ENCODE data around the gene GZF1. TPM values are rescaled to one million over a fixed set of nuclear protein-coding genes. Genes with fewer than 3 reads are reported as not detected.

GZF1 gene
- total and polyA plus RNA-seq, 2 donors (not counting 1 experiment from before 2014, with no cell fraction given), result 12.5 to 49.0 TPM

DNA sequence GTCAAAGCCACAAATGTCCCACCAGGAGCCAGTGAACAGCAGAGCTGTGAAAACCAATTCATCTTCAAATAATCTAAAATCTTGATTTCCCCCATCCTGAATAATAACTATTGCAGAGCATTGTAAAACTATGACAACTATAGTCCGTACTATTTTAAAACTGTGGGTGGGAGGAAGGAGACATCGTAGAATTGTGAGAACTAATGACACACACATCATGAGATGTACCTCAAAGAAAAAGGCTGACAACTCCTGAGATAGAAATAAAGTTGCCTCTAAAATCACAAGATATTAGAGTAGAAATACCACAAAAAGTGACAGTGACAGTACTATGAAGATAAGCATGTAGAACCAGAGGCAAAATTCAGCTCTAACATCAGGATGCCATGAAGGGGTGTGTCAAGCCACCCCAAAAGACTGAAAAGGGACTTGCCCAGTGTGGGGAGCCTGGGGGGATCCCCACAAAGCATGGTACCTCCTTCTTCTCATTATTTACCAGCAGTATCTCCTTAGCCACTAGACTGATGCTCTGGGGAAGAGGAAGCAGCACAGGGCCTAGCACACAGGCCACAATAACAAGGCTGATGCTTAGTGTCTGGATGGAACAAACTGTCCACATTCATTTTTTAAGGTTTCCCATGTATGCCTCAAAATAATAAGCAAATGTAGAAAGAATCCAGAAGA is 45.9 kb downstream of the GZF1 start:
- WGBS (ENCODE audit: insufficient coverage), result no CpG with 5 or more reads among the region's 2 CpGs
- CTCF ChIA-PET, result interaction anchor here (1.4 kb wide), 1 partner anchor 13 kb away, joined by 6 read pairs; the partner anchor contains the start of gene NAPB
- ATAC-seq (ENCODE audit: low read depth) (peak; percentile 91), DNase-seq (peak; percentile 74)
- Histone ChIP-seq H3K36me3 (replicated peaks in 1 of 2; ENCODE audit: control extremely low read depth in 1 of 2, control insufficient read depth in 1 of 2, extremely low read depth in 1 of 2, insufficient read depth in 2 of 2, low read length in 1 of 2) (peaks cover 0 to under 1% of the 10 kb centered on the region in 2 experiments), H3K4me3 (ENCODE audit: control extremely low read depth in 1 of 5, extremely low read depth in 1 of 5, insufficient read depth in 1 of 5, low read depth in 2 of 5, low read length in 4 of 5) (no peak overlapping the region), H3K79me2 (ENCODE audit: control insufficient read depth, insufficient read depth, low read length) (peaks cover 85% of the 10 kb centered on the region), H4K20me1 (ENCODE audit: control insufficient read depth, insufficient read depth, low read length, poor library complexity, severe bottlenecking) (peaks cover 18% of the 10 kb centered on the region), H3K27me3 (replicated peaks in 1 of 4; ENCODE audit: control extremely low read depth in 1 of 4, control insufficient read depth in 3 of 4, insufficient read depth in 4 of 4, low read length in 3 of 4) (no peaks in the 10 kb centered on the region), H3K4me2 (replicated peaks; ENCODE audit: low read depth, low read length, poor library complexity, severe bottlenecking) (peak overlapping the region; percentile 18), H3K9me3 (ENCODE audit: control extremely low read depth in 1 of 3, control insufficient read depth in 2 of 3, insufficient read depth in 1 of 3, low read length in 2 of 3) (no peaks in the 10 kb centered on the region), H2AFZ (ENCODE audit: insufficient read depth, low read depth, low read length, poor library complexity, severe bottlenecking) (no peak overlapping the region), H3K27ac (ENCODE audit: low read length in 2 of 2) (peak overlapping the region; percentile 13 to 54), H3K9ac (ENCODE audit: low read length) (no peak overlapping the region), H3K4me1 (ENCODE audit: control insufficient read depth in 2 of 2, insufficient read depth in 2 of 2, low read length in 2 of 2) (peaks cover 11 to 12% of the 10 kb centered on the region in 2 donors)
- Mint-ChIP-seq H3K9me3 (ENCODE audit: insufficient read depth) (no peaks in the 10 kb centered on the region), H3K27me3 (no peaks in the 10 kb centered on the region), H3K4me3 (no peak overlapping the region), H3K4me1 (peaks cover 14% of the 10 kb centered on the region), H3K27ac (peak overlapping the region; percentile 73)
- POLR2A ChIA-PET, result no interaction called here
- TF ChIP-seq, protein P1, sequence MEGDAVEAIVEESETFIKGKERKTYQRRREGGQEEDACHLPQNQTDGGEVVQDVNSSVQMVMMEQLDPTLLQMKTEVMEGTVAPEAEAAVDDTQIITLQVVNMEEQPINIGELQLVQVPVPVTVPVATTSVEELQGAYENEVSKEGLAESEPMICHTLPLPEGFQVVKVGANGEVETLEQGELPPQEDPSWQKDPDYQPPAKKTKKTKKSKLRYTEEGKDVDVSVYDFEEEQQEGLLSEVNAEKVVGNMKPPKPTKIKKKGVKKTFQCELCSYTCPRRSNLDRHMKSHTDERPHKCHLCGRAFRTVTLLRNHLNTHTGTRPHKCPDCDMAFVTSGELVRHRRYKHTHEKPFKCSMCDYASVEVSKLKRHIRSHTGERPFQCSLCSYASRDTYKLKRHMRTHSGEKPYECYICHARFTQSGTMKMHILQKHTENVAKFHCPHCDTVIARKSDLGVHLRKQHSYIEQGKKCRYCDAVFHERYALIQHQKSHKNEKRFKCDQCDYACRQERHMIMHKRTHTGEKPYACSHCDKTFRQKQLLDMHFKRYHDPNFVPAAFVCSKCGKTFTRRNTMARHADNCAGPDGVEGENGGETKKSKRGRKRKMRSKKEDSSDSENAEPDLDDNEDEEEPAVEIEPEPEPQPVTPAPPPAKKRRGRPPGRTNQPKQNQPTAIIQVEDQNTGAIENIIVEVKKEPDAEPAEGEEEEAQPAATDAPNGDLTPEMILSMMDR (IDR thresholded peaks at IDR 0.05), result no peak
- no peak for TF ChIP-seq EZH2 (IDR thresholded peaks at IDR 0.05; ENCODE audit: borderline replicate concordance, insufficient read depth, low read depth, low read length, poor library complexity, severe bottlenecking)
- intact Hi-C loops (cut with micrococcal nuclease), result no loop called here

GRCh38 chr20:23408957-23409356 is 47.0 kb downstream of the GZF1 start:
- Histone ChIP-seq H3K79me2 (ENCODE audit: control insufficient read depth, insufficient read depth, low read length) (peaks cover 89% of the 10 kb centered on the region), H3K9ac (ENCODE audit: low read length) (no peak overlapping the region), H3K27ac (ENCODE audit: low read length in 2 of 2) (peak overlapping the region in 1 of 2 donors; percentile 54), H4K20me1 (ENCODE audit: control insufficient read depth, insufficient read depth, low read length, poor library complexity, severe bottlenecking) (peaks cover 16% of the 10 kb centered on the region), H3K36me3 (replicated peaks in 1 of 2; ENCODE audit: control extremely low read depth in 1 of 2, control insufficient read depth in 1 of 2, extremely low read depth in 1 of 2, insufficient read depth in 2 of 2, low read length in 1 of 2) (no peaks in the 10 kb centered on the region), H3K4me1 (ENCODE audit: control insufficient read depth in 2 of 2, insufficient read depth in 2 of 2, low read length in 2 of 2) (peaks cover 11 to 12% of the 10 kb centered on the region in 2 donors), H3K4me2 (replicated peaks; ENCODE audit: low read depth, low read length, poor library complexity, severe bottlenecking) (no peak overlapping the region), H3K4me3 (ENCODE audit: control extremely low read depth in 1 of 5, extremely low read depth in 1 of 5, insufficient read depth in 1 of 5, low read depth in 2 of 5, low read length in 4 of 5) (no peak overlapping the region), H2AFZ (ENCODE audit: insufficient read depth, low read depth, low read length, poor library complexity, severe bottlenecking) (no peak overlapping the region), H3K9me3 (ENCODE audit: control extremely low read depth in 1 of 3, control insufficient read depth in 2 of 3, insufficient read depth in 1 of 3, low read length in 2 of 3) (no peaks in the 10 kb centered on the region), H3K27me3 (replicated peaks in 1 of 4; ENCODE audit: control extremely low read depth in 1 of 4, control insufficient read depth in 3 of 4, insufficient read depth in 4 of 4, low read length in 3 of 4) (no peaks in the 10 kb centered on the region)
- Mint-ChIP-seq H3K4me1 (peaks cover 17% of the 10 kb centered on the region), H3K27ac (no peak overlapping the region), H3K4me3 (no peak overlapping the region), H3K27me3 (no peaks in the 10 kb centered on the region), H3K9me3 (ENCODE audit: insufficient read depth) (no peaks in the 10 kb centered on the region)
- TF ChIP-seq, protein P1 (IDR thresholded peaks at IDR 0.05), result no peak
- TF ChIP-seq EZH2 (IDR thresholded peaks at IDR 0.05; ENCODE audit: borderline replicate concordance, insufficient read depth, low read depth, low read length, poor library complexity, severe bottlenecking), result no peak
- ATAC-seq (ENCODE audit: low read depth) (no peak), DNase-seq (no peak)
- intact Hi-C loops (cut with micrococcal nuclease), result no loop called here
- CTCF ChIA-PET, result interaction anchor here (0.6 kb wide), 1 partner anchor 36 kb away, joined by 3 read pairs; no protein-coding TSS in a partner anchor
- WGBS (ENCODE audit: insufficient coverage), result no CpG with 5 or more reads among the region's 2 CpGs
- POLR2A ChIA-PET, result no interaction called here
